Epithelial cell of esophagus (primary cell): ENCODE measurements around the gene SV2C.

Experiments
- DNase-seq: peaks from one replicate; pipeline ENCODE4 v3.0.0; 2010; ENCODE audit warnings: low read depth
- H3K4me3 ChIP-seq: 2 replicates; pipeline ENCODE4 v1.5.1; 2011; ENCODE audit warnings: mild to moderate bottlenecking, low read length, control low read depth
- TF ChIP-seq, protein P1 (sequence below): IDR thresholded peaks from 2 replicates; pipeline ENCODE4 v1.5.1; 2011; ENCODE audit warnings: low read depth, mild to moderate bottlenecking, low read length, control low read depth, inconsistent platforms; ENCODE audit not compliant: insufficient read depth; ENCODE audit errors: missing control alignments

SV2C gene

DNA sequence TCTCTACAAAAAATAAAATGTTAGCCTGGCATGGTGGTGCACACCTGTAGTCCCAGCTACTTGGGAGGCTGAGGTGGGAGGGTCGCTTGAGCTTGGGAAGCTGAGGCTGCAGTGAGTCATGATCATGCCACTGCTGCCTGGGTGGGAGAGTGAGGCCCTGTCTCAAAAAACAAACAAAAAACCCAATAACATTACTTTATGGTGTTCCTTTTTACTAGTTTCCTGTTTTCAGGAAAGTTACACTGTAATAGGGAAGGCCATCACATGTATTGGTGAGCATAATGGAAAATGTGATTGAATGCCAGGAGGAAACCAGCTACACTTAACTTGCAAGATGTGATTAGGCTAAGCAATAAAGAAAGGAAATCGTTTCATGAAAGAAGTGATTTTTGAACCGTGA is 42.7 kb downstream of the SV2C start:
- TF ChIP-seq, protein P1, sequence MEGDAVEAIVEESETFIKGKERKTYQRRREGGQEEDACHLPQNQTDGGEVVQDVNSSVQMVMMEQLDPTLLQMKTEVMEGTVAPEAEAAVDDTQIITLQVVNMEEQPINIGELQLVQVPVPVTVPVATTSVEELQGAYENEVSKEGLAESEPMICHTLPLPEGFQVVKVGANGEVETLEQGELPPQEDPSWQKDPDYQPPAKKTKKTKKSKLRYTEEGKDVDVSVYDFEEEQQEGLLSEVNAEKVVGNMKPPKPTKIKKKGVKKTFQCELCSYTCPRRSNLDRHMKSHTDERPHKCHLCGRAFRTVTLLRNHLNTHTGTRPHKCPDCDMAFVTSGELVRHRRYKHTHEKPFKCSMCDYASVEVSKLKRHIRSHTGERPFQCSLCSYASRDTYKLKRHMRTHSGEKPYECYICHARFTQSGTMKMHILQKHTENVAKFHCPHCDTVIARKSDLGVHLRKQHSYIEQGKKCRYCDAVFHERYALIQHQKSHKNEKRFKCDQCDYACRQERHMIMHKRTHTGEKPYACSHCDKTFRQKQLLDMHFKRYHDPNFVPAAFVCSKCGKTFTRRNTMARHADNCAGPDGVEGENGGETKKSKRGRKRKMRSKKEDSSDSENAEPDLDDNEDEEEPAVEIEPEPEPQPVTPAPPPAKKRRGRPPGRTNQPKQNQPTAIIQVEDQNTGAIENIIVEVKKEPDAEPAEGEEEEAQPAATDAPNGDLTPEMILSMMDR: no peak
- DNase-seq: no peak
- no peak overlapping the region for H3K4me3 ChIP-seq

DNA sequence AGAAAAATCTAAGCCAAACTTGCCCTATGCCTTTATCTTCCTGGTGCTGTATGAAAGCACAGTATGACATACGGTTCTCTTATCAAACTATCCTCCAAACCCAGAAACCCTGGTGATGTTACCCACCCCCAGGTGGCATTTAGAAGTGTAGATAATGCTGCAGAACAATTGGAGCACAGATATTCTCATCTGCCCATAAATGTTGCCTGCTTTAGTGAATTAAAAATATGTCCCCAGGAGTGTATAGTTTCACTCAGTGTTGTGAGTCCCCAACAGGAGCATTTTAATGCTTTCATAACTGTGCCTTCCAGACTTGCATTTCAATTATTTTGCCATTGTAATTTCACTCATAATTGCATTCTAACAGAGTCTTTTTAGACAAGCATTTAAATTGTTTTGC is 50.8 kb downstream of the SV2C start:
- no peak overlapping the region for H3K4me3 ChIP-seq
- no peak for DNase-seq
- TF ChIP-seq, protein P1: no peak

DNA sequence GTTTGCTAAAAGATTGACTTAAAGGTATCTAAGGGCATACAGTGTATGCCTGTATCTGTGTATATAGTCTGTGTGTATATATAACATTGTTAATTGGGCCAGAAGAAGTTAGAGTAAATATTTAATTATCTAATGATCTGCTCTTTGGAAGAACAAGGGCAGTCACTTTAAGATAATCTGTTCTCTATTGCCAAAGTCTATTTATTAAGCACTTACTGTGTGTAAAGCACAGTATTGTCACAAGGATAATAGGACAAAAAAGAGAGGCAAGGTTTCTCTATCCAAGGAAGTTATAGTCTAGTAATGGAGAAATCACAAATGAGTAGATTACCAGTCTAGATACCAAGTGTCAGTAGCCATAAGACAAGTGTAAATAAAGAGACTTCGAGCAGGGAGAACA is 51.5 kb downstream of the SV2C start:
- DNase-seq: no peak
- TF ChIP-seq, protein P1: no peak
- no peak overlapping the region for H3K4me3 ChIP-seq

DNA sequence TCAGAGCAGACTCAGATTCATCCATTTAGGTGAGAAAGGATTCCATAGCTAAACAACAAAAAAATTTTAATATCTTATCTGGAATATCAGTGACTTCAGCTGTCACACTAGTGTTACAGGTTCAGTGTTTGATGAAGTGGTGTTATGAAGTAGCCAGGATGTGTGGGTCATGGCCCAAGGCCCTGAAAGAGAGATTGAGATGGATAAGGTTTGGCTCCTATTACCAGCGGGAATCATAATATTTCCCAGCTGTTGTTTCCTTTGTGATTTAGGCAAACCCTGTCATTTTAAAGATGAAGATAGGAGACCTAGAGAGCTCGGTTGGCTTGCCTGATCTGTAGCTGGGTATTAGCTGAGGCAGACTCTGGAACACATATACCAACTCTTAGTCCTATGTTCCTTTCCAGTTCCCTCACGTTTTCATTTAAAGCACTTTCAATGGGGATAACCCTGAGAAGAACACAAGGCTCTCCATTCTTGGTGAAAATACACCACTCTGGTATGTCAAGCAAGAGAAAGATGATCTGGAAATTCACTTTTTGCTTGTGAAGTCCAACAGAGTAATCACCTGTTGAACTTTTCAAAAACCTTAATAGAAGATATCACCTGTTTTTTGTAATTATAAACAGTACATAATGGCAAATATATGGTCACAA is 54.8 kb downstream of the SV2C start:
- TF ChIP-seq, protein P1: no peak
- no peak for DNase-seq
- H3K4me3 ChIP-seq: no peak overlapping the region

DNA sequence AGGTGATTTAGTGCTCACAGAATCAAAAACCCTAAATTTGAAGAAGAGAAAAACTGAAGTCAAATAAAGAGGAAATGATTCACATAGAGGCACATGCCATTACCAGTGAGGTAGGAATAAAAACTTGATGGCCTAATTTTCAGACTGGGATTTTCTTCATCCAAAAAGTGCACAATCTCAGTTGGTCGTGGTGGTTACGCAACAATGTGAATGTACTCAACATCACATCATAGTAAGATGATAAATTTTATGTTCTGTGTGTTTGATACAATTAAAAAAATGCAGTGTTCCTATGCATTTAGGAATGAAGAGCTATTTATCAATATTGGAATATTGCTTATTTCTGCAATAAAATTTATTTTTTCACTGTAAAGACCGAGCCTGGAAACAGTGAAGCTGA is 60.7 kb downstream of the SV2C start:
- no peak for DNase-seq
- H3K4me3 ChIP-seq: no peak overlapping the region
- TF ChIP-seq, protein P1: no peak

DNA sequence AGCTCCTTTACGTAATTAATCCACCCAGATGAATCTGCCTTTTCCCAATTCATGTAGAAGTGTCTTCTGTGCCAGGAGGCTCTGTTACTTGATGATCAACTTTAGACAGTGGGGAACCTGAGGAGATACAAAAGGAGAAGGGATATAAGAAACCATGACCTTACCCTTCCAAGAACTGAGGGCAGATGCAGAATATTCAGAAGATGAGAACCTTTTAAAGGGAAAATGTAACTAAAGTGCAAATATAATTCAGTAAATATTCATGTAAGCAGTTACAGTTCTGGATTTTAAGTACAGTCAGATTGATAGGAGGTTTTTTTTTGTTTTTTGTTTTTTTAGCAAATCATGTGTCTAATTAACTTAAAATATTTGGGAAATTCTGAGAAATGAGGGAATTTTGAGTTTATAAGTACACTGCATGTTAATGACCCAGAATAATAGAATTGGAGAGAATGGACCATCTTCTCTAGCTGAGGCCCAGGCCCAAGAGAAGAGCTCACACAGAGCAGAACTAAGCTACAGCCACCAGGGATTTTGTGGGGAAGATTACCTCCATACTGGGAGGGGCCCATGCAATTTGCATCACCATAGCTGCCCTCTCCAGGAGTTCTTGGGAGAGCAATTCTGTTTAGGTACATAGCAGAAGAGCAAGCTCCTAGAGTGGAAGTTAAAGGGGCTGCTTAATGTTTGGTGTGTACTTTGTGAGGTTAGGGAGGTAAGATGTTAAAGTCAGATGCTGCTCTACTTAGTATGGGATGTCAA is 61.5 kb downstream of the SV2C start:
- no peak overlapping the region for H3K4me3 ChIP-seq
- TF ChIP-seq, protein P1: no peak
- no peak for DNase-seq
